Neural cell (in vitro differentiated cells): ENCODE data around the gene CPAMD8.

Source experiments
- RAD21 ChIP-seq: fragments of 450-650 bp; conservative IDR thresholded peaks from 2 replicates; pipeline ENCODE4 v1.6.1; 2014; ENCODE audit warnings: antibody characterized with exemption, mild to moderate bottlenecking, moderate library complexity
- TAF1 ChIP-seq: IDR thresholded peaks from 2 replicates; pipeline ENCODE4 v1.6.1; 2012; ENCODE audit warnings: low read depth
- TF ChIP-seq, protein P1 (sequence below): fragments of 450-650 bp; IDR thresholded peaks from 2 replicates; pipeline ENCODE4 v1.5.1; 2014; ENCODE audit warnings: antibody characterized with exemption, mild to moderate bottlenecking, moderate library complexity; ENCODE audit not compliant: poor library complexity, severe bottlenecking

DNA sequence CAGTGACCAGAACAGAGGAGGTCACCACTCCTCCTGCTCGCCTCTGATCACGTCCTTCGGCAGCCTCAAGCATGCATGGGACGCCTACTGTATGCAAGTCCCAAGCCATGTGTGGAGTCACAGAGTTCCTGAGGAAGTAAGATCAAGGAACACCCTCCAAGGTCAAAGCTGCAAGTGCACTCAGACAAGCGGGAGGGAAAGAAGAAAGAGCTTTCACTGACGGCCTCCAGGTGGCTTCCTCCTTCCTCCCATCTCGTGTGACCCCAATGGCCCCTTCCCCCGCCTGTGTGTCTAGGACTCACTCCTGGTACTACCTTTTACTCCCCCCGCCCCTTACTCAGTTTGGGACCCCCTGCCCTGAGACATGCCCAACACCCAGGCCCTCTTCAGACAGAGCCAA, 42.6 kb upstream of the CPAMD8 start:
- TF ChIP-seq RAD21 = no peak
- TF ChIP-seq TAF1 = no peak
- TF ChIP-seq, protein P1, sequence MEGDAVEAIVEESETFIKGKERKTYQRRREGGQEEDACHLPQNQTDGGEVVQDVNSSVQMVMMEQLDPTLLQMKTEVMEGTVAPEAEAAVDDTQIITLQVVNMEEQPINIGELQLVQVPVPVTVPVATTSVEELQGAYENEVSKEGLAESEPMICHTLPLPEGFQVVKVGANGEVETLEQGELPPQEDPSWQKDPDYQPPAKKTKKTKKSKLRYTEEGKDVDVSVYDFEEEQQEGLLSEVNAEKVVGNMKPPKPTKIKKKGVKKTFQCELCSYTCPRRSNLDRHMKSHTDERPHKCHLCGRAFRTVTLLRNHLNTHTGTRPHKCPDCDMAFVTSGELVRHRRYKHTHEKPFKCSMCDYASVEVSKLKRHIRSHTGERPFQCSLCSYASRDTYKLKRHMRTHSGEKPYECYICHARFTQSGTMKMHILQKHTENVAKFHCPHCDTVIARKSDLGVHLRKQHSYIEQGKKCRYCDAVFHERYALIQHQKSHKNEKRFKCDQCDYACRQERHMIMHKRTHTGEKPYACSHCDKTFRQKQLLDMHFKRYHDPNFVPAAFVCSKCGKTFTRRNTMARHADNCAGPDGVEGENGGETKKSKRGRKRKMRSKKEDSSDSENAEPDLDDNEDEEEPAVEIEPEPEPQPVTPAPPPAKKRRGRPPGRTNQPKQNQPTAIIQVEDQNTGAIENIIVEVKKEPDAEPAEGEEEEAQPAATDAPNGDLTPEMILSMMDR = no peak
